Naive B cell (primary cell): ENCODE measurements around the gene MRPS14. TPM values are rescaled to one million over a fixed set of nuclear protein-coding genes. Genes with fewer than 3 reads are reported as not detected.

Experiments used
- ATAC-seq, 2 donors: fragments of 150-1000 bp; cut with Tn5 transposase; 2 replicates each; pipeline ENCODE4 v1.10.0; 2021; ENCODE audit warnings: low read depth in 2 of 2, mild to moderate bottlenecking in 2 of 2, moderate library complexity in 2 of 2
- DNase-seq: peaks from one replicate; pipeline ENCODE4 v3.0.0; 2022
- H3K27ac Mint-ChIP-seq, 6 donors: one replicate each; pipeline ENCODE4 v1.8.0; 2020 to 2022; ENCODE audit warnings: mild to moderate bottlenecking in 6 of 6, mixed read lengths in 6 of 6, moderate library complexity in 5 of 6, inconsistent platforms in 2 of 6
- H3K27me3 Mint-ChIP-seq, 3 donors: one replicate each; pipeline ENCODE4 v1.8.0; 2021 to 2022; ENCODE audit warnings: mixed read lengths in 3 of 3, mild to moderate bottlenecking in 1 of 3
- H3K36me3 Mint-ChIP-seq, 2 donors: one replicate each; pipeline ENCODE4 v1.8.0; 2020 to 2022; ENCODE audit warnings: mixed read lengths in 2 of 2, inconsistent platforms in 1 of 2, mild to moderate bottlenecking in 1 of 2
- H3K4me1 Mint-ChIP-seq, 3 donors: one replicate each; pipeline ENCODE4 v1.8.0; 2020 to 2022; ENCODE audit warnings: mixed read lengths in 3 of 3, inconsistent platforms in 1 of 3, mild to moderate bottlenecking in 1 of 3, moderate library complexity in 1 of 3
- H3K4me3 Mint-ChIP-seq, 8 donors: one replicate each; pipeline ENCODE4 v1.8.0; 2020 to 2022; ENCODE audit warnings: mild to moderate bottlenecking in 8 of 8, mixed read lengths in 8 of 8, moderate library complexity in 8 of 8, inconsistent platforms in 2 of 8
- H3K9me3 Mint-ChIP-seq, 7 donors: one replicate each; pipeline ENCODE4 v1.8.0; 2020 to 2022; ENCODE audit warnings: mixed read lengths in 7 of 7, mild to moderate bottlenecking in 5 of 7, inconsistent platforms in 2 of 7, moderate library complexity in 1 of 7
- polyA plus RNA-seq, 6 donors: library from polyadenylated mRNA; unstranded; fragments of 300-500 nt; fragmentation: Illumina TruSeq; gene quantifications; one replicate each; pipeline ENCODE4 v1.2.3, GENCODE V29; 2021; ENCODE audit warnings: low read depth in 6 of 6

Gene MRPS14
- polyA plus RNA-seq, 6 donors from 2014 or later: 27.9 to 52.5 (median 43.0) TPM

GRCh38 chr1:175005085-175005783 is 18.0 kb downstream of the MRPS14 start:
- no peak for ATAC-seq
- H3K4me3 Mint-ChIP-seq: no peak overlapping the region
- peak overlapping the region in 2 of 6 donors; percentile 8 to 10 for H3K27ac Mint-ChIP-seq

GRCh38 chr1:175003521-175003920 is 19.7 kb downstream of the MRPS14 start:
- H3K36me3 Mint-ChIP-seq: no peaks in the 10 kb centered on the region
- peak overlapping the region in 2 of 8 donors; percentile 32 to 34 for H3K4me3 Mint-ChIP-seq
- DNase-seq (no peak), ATAC-seq (no peak)
- no peaks in the 10 kb centered on the region for H3K9me3 Mint-ChIP-seq
- H3K4me1 Mint-ChIP-seq: peaks cover 15 to 49% (median 37%) of the 10 kb centered on the region in 3 donors
- H3K27me3 Mint-ChIP-seq: no peaks in the 10 kb centered on the region
- peak overlapping the region in 2 of 6 donors; percentile 29 to 69 for H3K27ac Mint-ChIP-seq

More at GRCh38 chr1:175005085-175005783, 18.0 kb downstream of the MRPS14 start:
- Mint-ChIP-seq H3K4me1 (peaks cover 21 to 54% (median 39%) of the 10 kb centered on the region in 3 donors), H3K9me3 (no peaks in the 10 kb centered on the region), H3K36me3 (peaks cover 6 to 8% of the 10 kb centered on the region in 2 donors), H3K27me3 (no peaks in the 10 kb centered on the region)
- DNase-seq: no peak

- Mint-ChIP-seq H3K9me3 (no peaks in the 10 kb centered on the region), H3K27me3 (no peaks in the 10 kb centered on the region), H3K27ac (peak overlapping the region in 4 of 6 donors; percentile 12 to 79 (median 72)), H3K4me3 (peak overlapping the region in 1 of 8 donors; percentile 34), H3K4me1 (peaks cover 15 to 46% (median 36%) of the 10 kb centered on the region in 3 donors), H3K36me3 (no peaks in the 10 kb centered on the region)
- DNase-seq: no peak
- no peak for ATAC-seq
These were observed 20.2 kb downstream of the MRPS14 start for GRCh38 chr1:175002910-175003517.

- H3K27ac Mint-ChIP-seq: peak overlapping the region in 3 of 6 donors; percentile 5 to 81 (median 41)
- peaks cover 21 to 54% (median 38%) of the 10 kb centered on the region in 3 donors for H3K4me1 Mint-ChIP-seq
- H3K36me3 Mint-ChIP-seq: no peaks in the 10 kb centered on the region
- ATAC-seq (no peak), DNase-seq (no peak)
- H3K9me3 Mint-ChIP-seq: no peaks in the 10 kb centered on the region
- no peaks in the 10 kb centered on the region for H3K27me3 Mint-ChIP-seq
- no peak overlapping the region for H3K4me3 Mint-ChIP-seq
These were observed 22.5 kb downstream of the MRPS14 start for GRCh38 chr1:175000697-175001187.

- DNase-seq (no peak), ATAC-seq (peak in 1 of 2 donors; percentile 1)
- peak within 1 kb of the TSS in 3 of 6 donors; percentile 5 to 86 (median 81) for H3K27ac Mint-ChIP-seq
- no peaks in the 10 kb centered on the region for H3K27me3 Mint-ChIP-seq
- H3K4me1 Mint-ChIP-seq: peaks cover 21 to 49% (median 38%) of the 10 kb centered on the region in 3 donors
- H3K4me3 Mint-ChIP-seq: no peak within 1 kb of the TSS
- no peaks in the 10 kb centered on the region for H3K9me3 Mint-ChIP-seq
- no peaks in the 10 kb centered on the region for H3K36me3 Mint-ChIP-seq
These were observed 23.1 kb downstream of the MRPS14 start, which contains the start of gene CACYBP for GRCh38 chr1:174999936-175000696. TSS of gene CACYBP (plus strand) at chr1:174999947. CDS start at chr1:175000181, 234 bp downstream.

- ATAC-seq: peak; percentile 73
- DNase-seq: peak; percentile 96
- H3K27me3 Mint-ChIP-seq: no peaks in the 10 kb centered on the region
- H3K9me3 Mint-ChIP-seq: no peaks in the 10 kb centered on the region
- H3K4me3 Mint-ChIP-seq: no peak overlapping the region
- no peak overlapping the region for H3K27ac Mint-ChIP-seq
- H3K4me1 Mint-ChIP-seq: peaks cover 21 to 46% (median 38%) of the 10 kb centered on the region in 3 donors
- no peaks in the 10 kb centered on the region for H3K36me3 Mint-ChIP-seq
These were observed 23.8 kb downstream of the MRPS14 start for GRCh38 chr1:174999216-174999935.

- no peaks in the 10 kb centered on the region for H3K27me3 Mint-ChIP-seq
- H3K9me3 Mint-ChIP-seq: no peaks in the 10 kb centered on the region
- H3K4me1 Mint-ChIP-seq: peaks cover 21 to 42% (median 38%) of the 10 kb centered on the region in 3 donors
- H3K4me3 Mint-ChIP-seq: no peak overlapping the region
- ATAC-seq (peak; percentile 5 to 7), DNase-seq (peak; percentile 59)
- no peak overlapping the region for H3K27ac Mint-ChIP-seq
- H3K36me3 Mint-ChIP-seq: no peaks in the 10 kb centered on the region
These were observed 24.5 kb downstream of the MRPS14 start for GRCh38 chr1:174998569-174999215.

- DNase-seq: no peak
- peaks cover 17 to 30% (median 23%) of the 10 kb centered on the region in 3 donors for H3K4me1 Mint-ChIP-seq
- H3K36me3 Mint-ChIP-seq: no peaks in the 10 kb centered on the region
- no peaks in the 10 kb centered on the region for H3K9me3 Mint-ChIP-seq
- H3K4me3 Mint-ChIP-seq: peak overlapping the region in 2 of 8 donors; percentile 4 to 13
- H3K27ac Mint-ChIP-seq: peak overlapping the region in 2 of 6 donors; percentile 13 to 72
- no peak for ATAC-seq
- no peaks in the 10 kb centered on the region for H3K27me3 Mint-ChIP-seq
These were observed 26.2 kb downstream of the MRPS14 start for GRCh38 chr1:174997041-174997440.

- Mint-ChIP-seq H3K9me3 (no peaks in the 10 kb centered on the region), H3K27me3 (no peaks in the 10 kb centered on the region), H3K27ac (no peak overlapping the region), H3K4me3 (no peak overlapping the region), H3K36me3 (no peaks in the 10 kb centered on the region), H3K4me1 (peaks cover 16 to 24% (median 18%) of the 10 kb centered on the region in 3 donors)
- DNase-seq (no peak), ATAC-seq (no peak)
These were observed 26.7 kb downstream of the MRPS14 start for GRCh38 chr1:174996476-174996875.

- DNase-seq (no peak), ATAC-seq (no peak)
- Mint-ChIP-seq H3K4me1 (peaks cover 12 to 19% (median 12%) of the 10 kb centered on the region in 3 donors), H3K27me3 (no peaks in the 10 kb centered on the region), H3K27ac (no peak overlapping the region), H3K36me3 (no peaks in the 10 kb centered on the region), H3K4me3 (no peak overlapping the region), H3K9me3 (no peaks in the 10 kb centered on the region)
These were observed 27.3 kb downstream of the MRPS14 start for GRCh38 chr1:174995916-174996315.

- Mint-ChIP-seq H3K36me3 (no peaks in the 10 kb centered on the region), H3K4me1 (peaks cover 11 to 17% (median 12%) of the 10 kb centered on the region in 3 donors), H3K27me3 (no peaks in the 10 kb centered on the region), H3K27ac (no peak overlapping the region), H3K9me3 (no peaks in the 10 kb centered on the region), H3K4me3 (no peak overlapping the region)
- ATAC-seq (no peak), DNase-seq (no peak)
These were observed 28.1 kb downstream of the MRPS14 start for GRCh38 chr1:174995121-174995520.

GRCh38 chr1:174991473-174991872 is 31.8 kb downstream of the MRPS14 start:
- Mint-ChIP-seq H3K27me3 (no peaks in the 10 kb centered on the region), H3K9me3 (no peaks in the 10 kb centered on the region), H3K36me3 (peaks cover 0 to 6% of the 10 kb centered on the region in 2 donors), H3K4me1 (peaks cover 10 to 17% (median 13%) of the 10 kb centered on the region in 3 donors), H3K4me3 (no peak overlapping the region), H3K27ac (no peak overlapping the region)
- DNase-seq (no peak), ATAC-seq (no peak)
